Activated naive CD4-positive, alpha-beta T cell treated with anti-CD3 and anti-CD28 coated beads for 36 hours (primary cell): ENCODE data around the gene PLCB2. TPM values are rescaled to one million over a fixed set of nuclear protein-coding genes. Genes with fewer than 3 reads are reported as not detected.

Experiments
- CTCF ChIA-PET: fragments of 350-600 bp; sonication (Branson Sonifier 250); formaldehyde crosslinking; loops from one replicate; lab custom pipeline; 2021; ENCODE audit warnings: antibody characterized with exemption; lab: Charles Lee
- DNase-seq: peaks from one replicate; pipeline ENCODE4 v3.0.0-alpha.2; 2020
- H3K27ac Mint-ChIP-seq: one replicate; pipeline ENCODE4 v1.8.0; 2021; ENCODE audit warnings: mild to moderate bottlenecking, mixed read lengths
- H3K27me3 Mint-ChIP-seq: one replicate; pipeline ENCODE4 v1.8.0; 2021; ENCODE audit warnings: low read depth, mixed read lengths
- H3K36me3 Mint-ChIP-seq: one replicate; pipeline ENCODE4 v1.8.0; 2021; ENCODE audit warnings: low read depth, mixed read lengths
- H3K4me1 Mint-ChIP-seq: one replicate; pipeline ENCODE4 v1.8.0; 2021; ENCODE audit warnings: low read depth, mixed read lengths
- H3K4me3 Mint-ChIP-seq: one replicate; pipeline ENCODE4 v1.8.0; 2021; ENCODE audit warnings: mild to moderate bottlenecking, moderate library complexity, mixed read lengths
- H3K9me3 Mint-ChIP-seq: one replicate; pipeline ENCODE4 v1.8.0; 2021; ENCODE audit warnings: mixed read lengths
- intact Hi-C: fragments of 100-400 bp; cut with micrococcal nuclease; formaldehyde crosslinking; loops from one replicate; pipeline ENCODE4 v1.15.1; 2023
- total RNA-seq, 2 experiments: library from RNA; stranded (reverse); gene quantifications; one replicate each; pipeline ENCODE4 v1.2.3, GENCODE V29; 2021

Gene PLCB2
- total RNA-seq, 2 experiments from 2014 or later = 55.0 to 56.7 TPM

DNA sequence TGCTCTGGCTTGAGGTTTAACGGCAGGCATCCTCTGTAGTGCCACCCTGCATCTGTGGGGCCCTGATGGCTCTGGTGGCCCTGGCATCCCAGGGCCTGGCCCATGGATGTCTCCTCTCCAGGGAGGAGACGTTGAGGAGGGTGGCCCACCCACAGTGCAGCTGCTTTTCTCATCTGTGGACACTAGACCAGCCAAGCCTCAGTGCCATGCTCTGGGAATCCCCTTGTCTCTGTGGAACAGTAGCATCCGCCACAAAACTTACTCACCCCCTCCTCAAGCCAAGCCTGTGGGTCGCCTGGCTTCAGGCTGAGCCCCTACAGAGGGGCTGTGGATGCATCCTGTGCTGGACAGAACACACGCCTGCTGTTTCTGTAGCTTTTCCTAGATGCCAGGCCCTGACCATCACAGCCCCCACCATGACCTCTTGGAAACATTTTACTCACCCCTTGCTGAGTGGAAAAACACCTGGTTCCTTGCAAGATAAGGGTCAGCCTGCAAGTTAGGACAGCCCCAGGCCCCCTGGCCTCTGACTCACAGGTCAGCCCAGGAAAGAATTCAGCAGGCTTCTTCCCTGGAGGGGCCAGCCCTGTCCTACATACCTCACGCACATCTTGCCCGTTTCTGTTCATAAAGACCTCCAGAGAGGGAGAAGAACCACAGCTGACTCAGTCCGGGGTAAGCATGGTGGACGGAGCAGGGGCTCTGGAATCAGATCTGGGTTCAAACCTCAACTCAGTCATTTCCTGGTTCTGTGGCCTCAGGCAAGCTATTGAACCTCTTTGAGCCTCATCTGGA, 49.9 kb downstream of the PLCB2 start:
- H3K36me3 Mint-ChIP-seq = no peaks in the 10 kb centered on the region
- H3K27ac Mint-ChIP-seq = no peak overlapping the region
- no peaks in the 10 kb centered on the region for H3K9me3 Mint-ChIP-seq
- peaks cover 16% of the 10 kb centered on the region for H3K27me3 Mint-ChIP-seq
- intact Hi-C loops = no loop called here
- DNase-seq = no peak
- peaks cover 4% of the 10 kb centered on the region for H3K4me1 Mint-ChIP-seq
- CTCF ChIA-PET = interaction anchor here (0.7 to 2.2 kb wide), 5 partner anchors 17 to 152 kb away, joined by 3 to 7 read pairs (median 3); no protein-coding TSS in a partner anchor
- H3K4me3 Mint-ChIP-seq = no peak overlapping the region

DNA sequence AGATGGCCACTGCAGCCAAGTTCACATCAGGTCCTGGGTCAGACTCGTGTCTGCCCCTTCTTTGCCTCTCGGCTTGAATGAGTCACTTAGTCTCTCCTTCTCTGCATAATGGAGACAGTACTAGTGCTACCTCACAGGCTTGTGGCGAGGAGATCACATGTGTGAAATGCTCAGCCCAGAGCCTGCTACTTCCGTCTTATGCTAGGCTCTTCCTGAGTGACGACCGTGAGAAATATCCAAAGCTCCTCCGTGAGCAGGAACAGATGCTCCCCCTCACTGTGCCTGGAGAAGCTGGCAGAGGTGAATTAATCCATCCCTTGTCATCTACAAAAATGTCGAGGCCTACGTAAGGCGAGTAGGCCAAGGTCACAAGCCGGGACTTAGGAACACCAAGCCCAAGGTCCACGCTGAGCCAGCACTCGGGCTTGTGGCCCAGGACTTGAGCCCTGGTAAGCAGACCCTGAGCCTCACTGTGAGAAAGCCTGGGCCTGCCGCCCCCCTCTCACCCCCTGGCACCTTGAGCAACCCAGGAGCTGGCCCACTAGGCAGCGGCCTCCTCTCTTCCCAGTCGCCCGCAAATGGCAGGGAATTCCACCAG, 51.0 kb downstream of the PLCB2 start:
- CTCF ChIA-PET = interaction anchor here (0.5 to 2.2 kb wide), 4 partner anchors 17 to 333 kb away, joined by 3 to 6 read pairs (median 4); no protein-coding TSS in a partner anchor
- no peak overlapping the region for H3K27ac Mint-ChIP-seq
- H3K4me3 Mint-ChIP-seq = no peak overlapping the region
- peaks cover 4% of the 10 kb centered on the region for H3K4me1 Mint-ChIP-seq
- intact Hi-C loops = no loop called here
- H3K9me3 Mint-ChIP-seq = no peaks in the 10 kb centered on the region
- H3K27me3 Mint-ChIP-seq = peaks cover 18% of the 10 kb centered on the region
- DNase-seq = no peak
- H3K36me3 Mint-ChIP-seq = no peaks in the 10 kb centered on the region

DNA sequence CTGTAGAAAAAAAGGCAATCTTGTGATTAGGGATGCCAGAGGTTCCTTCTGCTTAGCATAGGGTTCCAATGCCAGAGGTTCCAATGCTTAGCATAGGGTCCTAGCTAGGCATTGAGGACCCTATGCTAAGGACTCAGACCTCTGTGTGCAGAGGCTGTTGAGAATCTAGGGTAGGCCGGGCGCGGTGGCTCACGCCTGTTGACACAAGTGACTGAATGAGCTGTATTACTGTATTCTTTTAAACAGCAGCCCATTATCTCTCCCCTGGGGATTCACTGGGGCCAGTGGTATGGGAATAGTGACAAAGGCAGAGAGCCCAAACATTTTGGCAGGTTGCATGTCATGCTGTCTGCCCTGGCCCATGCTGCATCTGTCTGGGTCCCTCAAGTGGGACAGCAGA, 52.7 kb downstream of the PLCB2 start:
- CTCF ChIA-PET = interaction anchor here (0.8 to 1.8 kb wide), 5 partner anchors 18 to 209 kb away, joined by 3 to 6 read pairs (median 5); no protein-coding TSS in a partner anchor
- Mint-ChIP-seq H3K4me1 (peaks cover 4% of the 10 kb centered on the region), H3K9me3 (no peaks in the 10 kb centered on the region), H3K4me3 (no peak overlapping the region), H3K27me3 (peaks cover 21% of the 10 kb centered on the region), H3K27ac (no peak overlapping the region), H3K36me3 (no peaks in the 10 kb centered on the region)
- DNase-seq = no peak
- intact Hi-C loops = no loop called here

DNA sequence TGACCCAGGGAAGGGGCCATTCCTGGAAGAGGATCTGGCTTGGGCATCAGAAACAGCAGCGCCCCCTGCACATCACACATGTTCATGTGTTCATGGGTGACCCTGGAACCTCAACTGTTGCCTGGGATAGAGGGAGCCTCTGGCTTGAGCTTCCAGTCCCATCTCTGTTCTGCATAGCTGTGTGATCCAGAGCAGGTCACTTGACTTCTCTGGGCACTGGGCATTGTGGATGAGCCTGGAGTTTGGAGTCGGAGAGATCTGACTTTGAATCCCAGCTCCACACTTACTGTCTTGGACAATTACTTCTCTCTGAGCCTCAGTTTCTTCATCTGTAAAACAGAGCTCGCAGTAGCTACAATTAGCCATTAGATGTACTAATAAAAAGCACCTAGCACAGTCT, 53.3 kb downstream of the PLCB2 start:
- intact Hi-C loops = no loop called here
- Mint-ChIP-seq H3K36me3 (no peaks in the 10 kb centered on the region), H3K9me3 (no peaks in the 10 kb centered on the region), H3K27me3 (peaks cover 21% of the 10 kb centered on the region), H3K27ac (no peak overlapping the region), H3K4me3 (no peak overlapping the region), H3K4me1 (peaks cover 4% of the 10 kb centered on the region)
- CTCF ChIA-PET = interaction anchor here (0.8 to 1.8 kb wide), 5 partner anchors 19 to 209 kb away, joined by 3 to 6 read pairs (median 5); no protein-coding TSS in a partner anchor
- DNase-seq = no peak

DNA sequence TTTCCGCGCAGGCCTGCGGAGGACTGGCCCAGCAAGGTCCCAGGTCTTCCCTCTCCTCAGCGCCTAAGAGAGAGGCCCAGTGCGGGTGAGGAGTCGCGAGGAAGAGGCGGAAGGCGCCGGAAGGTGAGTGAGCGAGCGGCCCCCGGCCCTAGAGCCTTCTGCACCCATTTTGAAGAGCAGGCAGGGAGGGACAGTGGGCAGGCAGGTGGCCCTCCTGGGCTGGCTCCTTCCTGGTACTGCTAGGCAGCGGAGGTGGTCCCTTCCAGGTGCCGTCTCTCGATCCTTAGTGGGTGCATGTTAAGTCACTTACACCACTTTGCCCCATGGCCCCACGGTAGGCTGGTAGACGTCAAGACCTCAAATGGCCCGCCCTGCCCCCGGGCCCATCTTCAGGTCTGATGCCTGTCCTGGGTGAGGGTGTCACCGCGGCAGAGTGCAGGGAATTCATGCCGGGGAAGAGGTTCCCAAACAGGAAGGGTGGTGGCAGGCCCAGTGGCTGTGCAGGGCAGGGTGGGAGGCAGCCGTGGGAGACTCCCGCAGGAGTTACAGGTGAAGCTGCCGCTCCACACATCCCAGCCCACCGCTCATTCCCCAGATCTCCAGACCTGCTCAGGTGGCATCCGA, 54.5 kb downstream of the PLCB2 start:
- intact Hi-C loops = no loop called here
- H3K27ac Mint-ChIP-seq = no peak overlapping the region
- no peak for DNase-seq
- H3K27me3 Mint-ChIP-seq = peaks cover 21% of the 10 kb centered on the region
- H3K4me1 Mint-ChIP-seq = peaks cover 4% of the 10 kb centered on the region
- H3K4me3 Mint-ChIP-seq = peak overlapping the region; percentile 60
- H3K36me3 Mint-ChIP-seq = no peaks in the 10 kb centered on the region
- CTCF ChIA-PET = interaction anchor here (0.6 kb wide), 1 partner anchor 29 kb away, joined by 4 read pairs; no protein-coding TSS in a partner anchor
- no peaks in the 10 kb centered on the region for H3K9me3 Mint-ChIP-seq

DNA sequence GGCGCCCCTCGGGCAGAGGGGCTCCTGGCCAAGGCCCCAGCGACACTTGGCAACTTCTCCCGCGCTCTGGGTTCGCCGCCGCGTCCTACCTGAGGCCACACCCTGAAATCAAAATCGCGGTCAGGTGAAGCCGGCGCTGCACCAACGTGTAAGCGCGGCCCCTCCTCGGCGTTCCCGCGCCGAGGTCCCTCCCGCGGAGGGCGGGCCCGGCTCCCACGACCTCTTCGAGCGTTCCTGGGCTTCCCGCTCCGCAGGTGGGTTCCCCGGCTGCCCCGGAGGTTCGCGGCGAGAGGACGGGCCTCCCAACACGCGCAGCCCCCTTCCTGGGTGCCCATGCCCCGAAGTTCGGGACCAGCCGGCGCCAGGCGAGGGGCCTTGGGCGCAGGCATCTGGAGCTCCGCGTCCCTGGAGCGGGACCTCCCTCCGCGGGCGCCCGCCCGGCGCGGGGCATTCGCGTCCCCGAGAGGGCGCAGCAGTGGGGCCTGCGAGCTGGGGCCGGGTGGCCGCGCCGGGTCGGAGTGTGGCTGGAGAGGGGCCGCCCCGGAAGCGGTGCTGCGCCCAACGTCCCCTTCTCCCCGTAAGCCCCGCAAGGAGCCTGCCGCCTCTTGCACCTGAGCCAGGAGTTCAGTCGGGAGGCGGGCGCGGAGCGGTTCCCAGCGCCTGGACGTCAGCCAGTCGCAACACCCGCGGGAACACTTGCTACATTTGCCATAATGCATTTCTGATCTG, 55.1 kb downstream of the PLCB2 start:
- Mint-ChIP-seq H3K27ac (no peak overlapping the region), H3K27me3 (peaks cover 21% of the 10 kb centered on the region), H3K4me3 (peak overlapping the region; percentile 60), H3K36me3 (no peaks in the 10 kb centered on the region), H3K9me3 (no peaks in the 10 kb centered on the region), H3K4me1 (peaks cover 4% of the 10 kb centered on the region)
- CTCF ChIA-PET = interaction anchor here (0.6 kb wide), 1 partner anchor 29 kb away, joined by 4 read pairs; no protein-coding TSS in a partner anchor
- no peak for DNase-seq
- intact Hi-C loops = no loop called here

DNA sequence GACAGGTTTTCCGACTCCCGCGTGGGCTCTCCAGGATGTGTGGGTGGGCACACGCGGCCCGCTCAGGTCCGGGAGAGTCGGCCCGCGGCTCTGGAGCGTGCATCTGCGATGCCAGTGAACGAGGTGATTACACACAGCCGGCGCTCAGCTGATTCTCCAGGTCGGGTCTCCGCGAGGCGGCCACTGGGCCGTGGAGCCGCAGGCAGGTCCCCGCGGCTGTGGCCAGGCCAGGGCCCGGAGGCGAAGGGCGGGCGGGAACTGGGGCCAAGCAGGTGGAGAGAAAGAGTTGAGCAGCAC, 55.6 kb downstream of the PLCB2 start:
- Mint-ChIP-seq H3K27ac (no peak overlapping the region), H3K4me3 (no peak overlapping the region), H3K27me3 (peaks cover 21% of the 10 kb centered on the region), H3K36me3 (no peaks in the 10 kb centered on the region), H3K9me3 (no peaks in the 10 kb centered on the region), H3K4me1 (peaks cover 4% of the 10 kb centered on the region)
- intact Hi-C loops = no loop called here
- CTCF ChIA-PET = no interaction called here
- DNase-seq = no peak

DNA sequence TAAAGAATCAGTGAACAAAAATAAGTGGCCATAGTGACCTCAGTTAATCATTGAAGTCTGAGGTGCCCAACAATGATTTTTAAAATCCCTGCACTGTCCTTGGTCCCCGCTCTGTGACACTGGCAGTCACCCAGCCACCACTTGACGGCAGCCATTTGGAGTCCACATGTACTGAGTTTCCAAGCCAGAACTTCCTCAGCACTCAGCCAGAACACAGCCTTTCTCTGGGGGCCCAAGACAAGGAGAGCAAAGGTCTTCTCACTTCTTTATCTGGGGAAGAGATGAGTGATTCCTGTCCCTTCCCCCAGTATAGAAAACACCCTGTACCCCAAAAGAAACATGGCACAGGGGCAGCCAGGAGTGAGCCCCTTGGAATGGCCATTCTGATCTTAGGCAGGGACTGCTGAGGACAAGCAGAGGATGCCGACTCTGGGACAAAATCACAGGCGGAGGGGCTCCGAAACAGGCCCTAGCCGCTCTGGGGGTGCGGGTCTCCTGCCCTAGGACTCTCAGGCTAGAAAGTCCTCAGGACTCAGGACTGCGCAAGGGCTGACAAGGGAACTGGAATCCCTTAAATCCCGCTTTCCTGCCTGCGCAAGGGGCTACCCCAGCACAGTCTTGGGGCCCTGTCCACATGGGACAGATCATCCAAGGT, 56.1 kb downstream of the PLCB2 start:
- intact Hi-C loops = no loop called here
- Mint-ChIP-seq H3K27ac (no peak overlapping the region), H3K4me1 (peaks cover 4% of the 10 kb centered on the region), H3K27me3 (peaks cover 21% of the 10 kb centered on the region), H3K36me3 (no peaks in the 10 kb centered on the region), H3K4me3 (no peak overlapping the region), H3K9me3 (no peaks in the 10 kb centered on the region)
- CTCF ChIA-PET = interaction anchor here (0.6 to 1.5 kb wide), 2 partner anchors 25 to 206 kb away, joined by 3 to 4 read pairs; no protein-coding TSS in a partner anchor
- DNase-seq = no peak

DNA sequence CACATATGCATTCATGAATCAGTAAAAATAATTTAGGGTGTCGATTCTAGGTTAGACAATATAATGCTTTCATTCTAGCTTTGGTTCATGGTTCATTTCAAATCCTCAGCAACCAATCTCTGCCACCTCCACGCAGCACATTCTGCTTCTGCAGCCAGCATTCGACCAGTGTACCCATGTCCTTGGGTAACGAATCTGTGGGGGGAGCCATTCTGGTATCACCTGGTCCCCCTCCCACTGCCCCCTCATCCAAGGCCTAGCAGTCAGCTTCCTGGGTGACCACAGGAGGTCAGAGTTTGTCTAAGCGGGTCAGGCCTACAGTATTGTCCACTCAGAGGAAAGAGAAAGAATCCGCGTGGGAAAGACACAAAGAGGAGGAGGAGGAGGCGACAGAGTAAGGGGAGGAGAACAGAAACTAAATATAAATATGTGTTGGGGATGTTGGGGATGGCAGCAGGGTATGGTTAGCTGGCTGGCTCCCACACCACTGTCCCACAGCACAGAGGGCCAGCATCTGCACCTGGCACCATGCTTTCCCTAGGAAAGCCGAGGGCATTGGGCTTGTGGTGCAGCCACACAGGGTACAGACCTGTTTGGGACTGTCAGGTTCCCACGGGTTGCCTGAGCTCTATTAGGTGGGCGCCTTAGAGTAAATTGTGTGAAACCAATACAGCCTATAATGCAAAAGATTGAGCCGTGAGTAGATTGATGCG, 56.8 kb downstream of the PLCB2 start:
- CTCF ChIA-PET = interaction anchor here (0.6 to 1.5 kb wide), 4 partner anchors 23 to 616 kb away, joined by 3 to 4 read pairs (median 4); no protein-coding TSS in a partner anchor
- DNase-seq = no peak
- peaks cover 21% of the 10 kb centered on the region for H3K27me3 Mint-ChIP-seq
- intact Hi-C loops = no loop called here
- no peaks in the 10 kb centered on the region for H3K9me3 Mint-ChIP-seq
- no peak overlapping the region for H3K4me3 Mint-ChIP-seq
- no peaks in the 10 kb centered on the region for H3K36me3 Mint-ChIP-seq
- peaks cover 4% of the 10 kb centered on the region for H3K4me1 Mint-ChIP-seq
- H3K27ac Mint-ChIP-seq = no peak overlapping the region

DNA sequence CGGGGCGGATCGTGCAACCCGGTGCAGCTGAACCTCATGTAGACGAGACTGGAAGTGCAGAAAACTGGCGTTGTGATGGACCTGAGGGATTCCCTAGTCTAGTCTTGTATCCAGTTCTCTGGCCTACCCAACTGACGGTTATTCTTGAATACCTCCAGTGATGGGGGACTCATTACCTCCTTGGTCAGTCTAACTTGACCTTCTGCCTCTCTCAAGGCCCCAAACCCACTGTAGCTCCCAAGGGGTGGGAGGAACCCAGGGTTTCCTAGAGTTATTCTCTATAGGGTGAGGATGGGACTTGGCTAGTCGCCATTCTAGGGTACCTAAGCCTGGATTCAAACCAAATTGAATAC, 57.5 kb downstream of the PLCB2 start:
- intact Hi-C loops = no loop called here
- Mint-ChIP-seq H3K4me3 (no peak overlapping the region), H3K4me1 (peaks cover 4% of the 10 kb centered on the region), H3K36me3 (no peaks in the 10 kb centered on the region), H3K27ac (no peak overlapping the region), H3K27me3 (peaks cover 21% of the 10 kb centered on the region), H3K9me3 (no peaks in the 10 kb centered on the region)
- CTCF ChIA-PET = interaction anchor here (0.6 to 1.5 kb wide), 5 partner anchors 24 to 615 kb away, joined by 3 to 4 read pairs (median 3); no protein-coding TSS in a partner anchor
- no peak for DNase-seq
